Measurements from ENCODE around the gene ADAMTSL1.

ADAMTSL1 gene

DNA sequence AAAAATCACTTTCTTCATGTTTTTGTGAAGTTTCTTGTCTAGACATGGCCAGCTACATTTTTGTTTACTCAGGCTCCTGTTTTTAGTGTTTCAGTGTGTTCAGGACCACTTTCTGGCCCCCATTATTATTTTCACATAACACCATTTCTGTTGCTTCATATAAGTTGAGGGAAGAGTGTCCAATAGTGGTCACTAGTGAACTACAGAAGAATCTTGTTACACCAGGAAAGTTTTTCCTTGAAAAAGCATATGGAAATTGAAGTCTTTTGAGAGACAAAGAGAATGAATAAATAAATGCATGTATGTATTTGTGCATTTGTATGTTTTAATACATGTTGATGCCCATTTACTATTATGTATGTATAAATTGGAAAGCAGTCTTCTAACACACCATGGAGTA lies 3.8 kb downstream of the ADAMTSL1 start:
- TF ChIP-seq, protein P1, sequence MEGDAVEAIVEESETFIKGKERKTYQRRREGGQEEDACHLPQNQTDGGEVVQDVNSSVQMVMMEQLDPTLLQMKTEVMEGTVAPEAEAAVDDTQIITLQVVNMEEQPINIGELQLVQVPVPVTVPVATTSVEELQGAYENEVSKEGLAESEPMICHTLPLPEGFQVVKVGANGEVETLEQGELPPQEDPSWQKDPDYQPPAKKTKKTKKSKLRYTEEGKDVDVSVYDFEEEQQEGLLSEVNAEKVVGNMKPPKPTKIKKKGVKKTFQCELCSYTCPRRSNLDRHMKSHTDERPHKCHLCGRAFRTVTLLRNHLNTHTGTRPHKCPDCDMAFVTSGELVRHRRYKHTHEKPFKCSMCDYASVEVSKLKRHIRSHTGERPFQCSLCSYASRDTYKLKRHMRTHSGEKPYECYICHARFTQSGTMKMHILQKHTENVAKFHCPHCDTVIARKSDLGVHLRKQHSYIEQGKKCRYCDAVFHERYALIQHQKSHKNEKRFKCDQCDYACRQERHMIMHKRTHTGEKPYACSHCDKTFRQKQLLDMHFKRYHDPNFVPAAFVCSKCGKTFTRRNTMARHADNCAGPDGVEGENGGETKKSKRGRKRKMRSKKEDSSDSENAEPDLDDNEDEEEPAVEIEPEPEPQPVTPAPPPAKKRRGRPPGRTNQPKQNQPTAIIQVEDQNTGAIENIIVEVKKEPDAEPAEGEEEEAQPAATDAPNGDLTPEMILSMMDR (IDR thresholded peaks at IDR 0.05; ENCODE audit: low read depth, low read length, missing control alignments): no peak
- DNase-seq (ENCODE audit: low read depth): no peak
- H3K4me3 ChIP-seq (ENCODE audit: low read depth, low read length): no peak overlapping the region

DNA sequence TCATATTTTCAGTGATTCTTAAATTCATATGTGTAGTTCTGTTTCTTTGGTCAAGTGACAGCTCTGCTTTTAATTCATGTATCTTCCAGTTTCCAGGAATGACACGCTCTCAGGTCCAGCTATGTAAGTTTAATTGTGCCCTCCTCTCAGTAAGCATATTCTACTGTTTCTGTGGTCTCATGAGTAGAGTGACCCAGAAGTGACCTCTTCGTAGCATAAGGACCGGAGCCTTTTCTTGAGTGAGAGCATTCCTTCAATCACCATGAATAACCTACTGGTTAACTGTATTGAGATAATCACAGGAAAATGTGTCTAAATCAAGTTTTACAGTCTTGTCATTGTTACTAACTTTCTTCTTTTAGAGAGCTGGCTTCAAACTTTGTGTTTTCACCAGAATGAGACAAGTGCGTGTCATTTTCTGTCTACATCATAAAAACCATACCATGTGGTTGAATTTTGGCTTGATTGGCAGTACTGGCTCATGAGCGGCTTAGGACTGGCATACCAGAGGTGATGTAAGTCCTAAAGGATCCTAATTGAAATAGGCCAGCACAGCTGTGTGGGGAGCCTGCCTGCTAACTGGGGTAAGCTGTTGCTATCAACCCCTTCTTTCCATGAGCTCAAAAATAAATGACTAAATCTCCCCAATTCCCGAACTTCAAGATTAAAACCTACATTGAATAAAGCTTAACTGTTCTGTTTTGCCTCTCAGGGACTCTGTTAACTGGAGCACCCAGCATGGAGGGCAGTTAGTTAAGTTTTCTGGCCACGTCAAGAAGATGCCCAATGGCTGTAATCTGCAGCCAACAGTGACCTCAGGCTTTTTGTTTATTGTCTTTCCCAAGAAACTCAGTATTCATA lies 4.8 kb downstream of the ADAMTSL1 start:
- H3K4me3 ChIP-seq (ENCODE audit: low read depth, low read length): no peak overlapping the region
- DNase-seq (ENCODE audit: low read depth): no peak
- TF ChIP-seq, protein P1 (IDR thresholded peaks at IDR 0.05; ENCODE audit: low read depth, low read length, missing control alignments): no peak

GRCh38 chr9:18479405-18479804 lies 5.5 kb downstream of the ADAMTSL1 start:
- DNase-seq (ENCODE audit: low read depth): no peak
- no peak overlapping the region for H3K4me3 ChIP-seq (ENCODE audit: low read depth, low read length)
- TF ChIP-seq, protein P1 (IDR thresholded peaks at IDR 0.05; ENCODE audit: low read depth, low read length, missing control alignments): no peak

- DNase-seq (ENCODE audit: low read depth): no peak
- TF ChIP-seq, protein P1 (IDR thresholded peaks at IDR 0.05; ENCODE audit: low read depth, low read length, missing control alignments): no peak
- no peak overlapping the region for H3K4me3 ChIP-seq (ENCODE audit: low read depth, low read length)
These were observed 6.7 kb downstream of the ADAMTSL1 start for GRCh38 chr9:18480662-18481093.

DNA sequence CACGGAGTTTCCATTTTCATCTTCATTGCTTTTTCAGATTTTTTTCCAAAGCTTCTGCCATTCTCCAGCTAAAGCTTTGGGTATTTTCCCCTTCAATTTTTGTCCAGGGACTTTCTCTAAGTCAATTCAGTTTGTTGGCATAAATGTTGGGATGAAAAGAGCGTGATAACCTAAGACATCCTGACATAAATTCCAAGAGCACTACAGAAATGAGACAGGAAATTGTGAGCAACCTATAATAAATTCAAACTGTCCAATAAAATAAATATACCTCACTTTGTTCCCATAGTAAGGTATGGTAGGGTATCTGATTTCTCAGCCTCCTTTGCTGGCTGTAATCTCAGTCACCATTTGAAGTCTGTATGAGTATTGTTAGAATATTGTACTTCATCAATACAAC lies 8.4 kb downstream of the ADAMTSL1 start:
- TF ChIP-seq, protein P1 (IDR thresholded peaks at IDR 0.05; ENCODE audit: low read depth, low read length, missing control alignments): no peak
- no peak for DNase-seq (ENCODE audit: low read depth)
- no peak overlapping the region for H3K4me3 ChIP-seq (ENCODE audit: low read depth, low read length)

- H3K4me3 ChIP-seq (ENCODE audit: low read depth, low read length): no peak overlapping the region
- DNase-seq (ENCODE audit: low read depth): no peak
- TF ChIP-seq, protein P1 (IDR thresholded peaks at IDR 0.05; ENCODE audit: low read depth, low read length, missing control alignments): no peak
These were observed 11.8 kb downstream of the ADAMTSL1 start for GRCh38 chr9:18485714-18486113.

GRCh38 chr9:18487611-18488010 lies 13.7 kb downstream of the ADAMTSL1 start:
- TF ChIP-seq, protein P1 (IDR thresholded peaks at IDR 0.05; ENCODE audit: low read depth, low read length, missing control alignments): no peak

More at GRCh38 chr9:18487611-18488010, 13.7 kb downstream of the ADAMTSL1 start:
- DNase-seq (ENCODE audit: low read depth): no peak
- no peak overlapping the region for H3K4me3 ChIP-seq (ENCODE audit: low read depth, low read length)

Data from GM12864 (cell line).